Medulla oblongata (tissue), 1 donor: ENCODE results near the gene PACSIN3.

Experiments used
- DNase-seq: peaks from one replicate; pipeline ENCODE4 v3.0.0-alpha.2; 2015; ENCODE audit errors: extremely low spot score

The PACSIN3 gene

DNA sequence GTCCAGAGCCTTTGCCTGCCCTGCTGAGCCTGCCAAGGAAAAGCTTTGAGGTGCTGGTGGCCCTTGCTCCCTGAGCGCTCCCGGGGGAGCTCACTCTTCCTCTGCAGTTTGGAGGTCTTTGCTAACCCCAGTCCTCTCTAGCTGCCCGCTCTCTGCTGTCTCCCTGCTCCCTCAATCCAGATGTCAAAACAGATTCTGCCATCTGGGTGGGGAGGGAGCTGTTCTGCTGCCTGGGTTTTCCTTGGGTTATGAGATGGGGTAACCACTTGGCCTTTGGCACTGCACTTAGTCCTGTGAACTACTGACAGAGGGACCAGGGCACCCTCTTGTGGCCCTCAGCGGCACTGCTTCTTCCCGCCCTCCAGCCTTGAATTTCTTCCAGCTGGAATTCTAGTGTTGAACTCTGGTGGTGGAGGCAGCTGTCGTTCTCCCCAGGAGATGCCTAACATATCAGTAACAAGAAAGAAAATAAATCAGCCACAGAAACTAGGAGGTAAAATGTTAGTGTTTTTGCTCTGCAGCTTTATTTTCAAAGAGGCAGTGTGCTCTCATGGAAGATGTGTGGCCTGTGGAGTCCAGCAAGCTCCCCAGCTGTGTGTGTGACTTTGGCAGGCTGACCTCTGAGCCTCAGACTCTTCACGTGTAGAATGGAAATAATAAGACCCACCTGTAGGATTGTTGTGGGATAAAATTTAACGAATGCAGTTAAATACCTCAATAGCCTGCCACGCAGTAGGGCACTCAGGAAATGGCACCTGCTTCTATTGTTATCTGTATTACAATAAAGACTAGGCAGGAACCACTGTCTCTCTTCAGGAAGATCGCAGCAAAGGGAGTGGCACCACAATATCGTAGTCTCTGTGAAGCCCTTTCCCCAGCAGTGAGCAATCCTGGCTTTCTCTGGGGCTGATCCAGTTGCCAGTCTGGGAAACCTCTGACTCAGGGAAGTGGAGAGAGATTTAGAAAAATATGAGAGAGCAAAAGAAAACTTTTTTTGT is 33.0 kb downstream of the PACSIN3 start:
- DNase-seq, result peak; percentile 92

DNA sequence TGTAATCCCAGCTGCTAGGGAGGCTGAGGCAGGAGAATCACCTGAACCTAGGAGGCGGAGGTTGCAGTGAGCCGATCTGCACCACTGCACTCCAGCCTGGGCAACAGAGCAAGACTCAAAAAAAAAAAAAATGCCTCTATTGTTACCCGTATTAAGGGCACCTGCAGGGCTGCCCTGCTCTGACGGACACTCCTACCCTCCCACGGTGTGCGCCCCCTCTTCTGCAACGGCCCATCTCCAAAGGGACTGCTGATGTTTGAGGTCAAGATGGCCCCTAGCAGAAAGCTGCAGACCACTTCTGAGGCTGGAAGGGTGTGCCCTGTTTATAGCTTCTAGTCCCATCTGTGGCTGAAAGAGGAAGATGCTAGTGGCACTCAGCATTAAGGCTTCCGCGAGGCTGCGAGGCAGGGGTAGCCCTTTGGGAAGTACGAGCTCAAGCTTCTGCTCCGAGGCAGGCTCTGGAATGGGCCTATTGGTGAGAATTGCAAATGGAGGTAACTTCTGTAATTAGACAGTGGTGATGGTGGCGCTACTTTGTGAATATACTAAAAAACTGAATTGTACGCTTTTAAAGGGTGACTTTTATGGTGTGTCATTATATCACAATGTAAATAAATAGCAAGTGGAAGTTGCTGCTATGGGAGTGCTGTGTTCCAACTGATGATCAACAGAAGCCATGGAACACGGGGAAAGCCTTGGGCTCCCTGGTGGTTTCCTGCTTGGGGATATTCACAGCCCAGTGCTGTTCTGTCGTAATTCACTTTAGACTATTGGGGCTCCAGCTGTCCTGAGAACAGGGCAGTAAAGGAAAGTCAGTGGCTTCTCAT is 33.9 kb downstream of the PACSIN3 start:
- no peak for DNase-seq

- DNase-seq, result no peak
These were observed 36.5 kb downstream of the PACSIN3 start for GRCh38 chr11:47149782-47150181.

DNA sequence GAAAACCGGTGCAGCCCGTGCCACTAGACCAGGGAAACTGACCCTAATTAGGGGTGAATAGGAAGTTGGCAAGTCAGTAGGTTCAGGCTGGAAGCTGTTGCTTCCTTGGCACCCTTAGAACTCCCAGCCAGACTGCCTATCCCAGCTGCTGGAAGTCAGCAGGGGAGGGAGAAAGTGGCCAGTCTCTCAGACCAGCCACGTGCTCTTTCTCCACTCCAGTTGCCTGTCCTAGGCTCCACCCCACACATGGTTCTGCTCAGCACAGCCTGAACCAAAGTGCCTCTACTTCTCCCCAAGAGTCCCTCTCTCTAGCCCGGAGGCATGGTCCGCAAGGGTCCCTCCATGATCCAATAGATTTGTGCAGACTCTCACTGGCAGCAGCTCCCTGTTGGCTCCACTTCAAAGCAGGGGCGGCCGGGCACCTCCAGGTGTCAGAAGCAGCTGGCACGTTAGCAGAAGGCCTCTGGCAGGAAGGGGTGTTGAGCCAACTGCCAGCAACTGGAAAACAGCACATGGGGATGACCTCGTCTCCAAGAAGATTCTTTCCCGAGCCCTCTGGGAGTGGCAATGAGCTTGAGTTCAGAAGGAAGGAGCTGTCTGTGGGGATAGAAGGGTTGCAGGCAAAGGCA is 37.2 kb downstream of the PACSIN3 start:
- peak; percentile 56 for DNase-seq

GRCh38 chr11:47148270-47148669 is 38.0 kb downstream of the PACSIN3 start:
- DNase-seq, result no peak

DNA sequence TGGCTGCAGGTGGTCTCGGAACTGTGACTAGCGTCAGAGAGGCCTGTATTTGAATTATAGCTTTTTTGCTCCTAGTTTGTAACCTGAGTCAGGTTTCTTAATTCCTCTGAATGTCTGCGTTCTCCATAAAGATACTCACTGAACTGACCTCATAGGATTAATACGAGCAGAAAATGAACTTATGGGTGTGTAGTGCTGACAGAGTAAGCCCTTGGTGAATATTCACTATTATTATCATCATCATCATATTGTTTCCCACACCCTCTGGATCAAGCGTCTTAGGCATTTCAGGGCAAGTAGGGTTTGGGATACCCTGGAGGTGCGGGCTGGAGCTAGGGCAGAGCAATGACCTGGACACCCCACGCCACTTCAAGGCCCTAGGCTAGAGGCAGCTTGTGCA is 38.6 kb downstream of the PACSIN3 start:
- DNase-seq, result no peak

GRCh38 chr11:47147250-47147649 is 39.0 kb downstream of the PACSIN3 start:
- DNase-seq, result no peak

GRCh38 chr11:47144541-47144940 is 41.7 kb downstream of the PACSIN3 start:
- DNase-seq, result no peak

GRCh38 chr11:47143322-47143721 is 42.9 kb downstream of the PACSIN3 start:
- no peak for DNase-seq

GRCh38 chr11:47139878-47140277 is 46.4 kb downstream of the PACSIN3 start:
- no peak for DNase-seq

GRCh38 chr11:47137476-47137875 is 48.8 kb downstream of the PACSIN3 start:
- no peak for DNase-seq

DNA sequence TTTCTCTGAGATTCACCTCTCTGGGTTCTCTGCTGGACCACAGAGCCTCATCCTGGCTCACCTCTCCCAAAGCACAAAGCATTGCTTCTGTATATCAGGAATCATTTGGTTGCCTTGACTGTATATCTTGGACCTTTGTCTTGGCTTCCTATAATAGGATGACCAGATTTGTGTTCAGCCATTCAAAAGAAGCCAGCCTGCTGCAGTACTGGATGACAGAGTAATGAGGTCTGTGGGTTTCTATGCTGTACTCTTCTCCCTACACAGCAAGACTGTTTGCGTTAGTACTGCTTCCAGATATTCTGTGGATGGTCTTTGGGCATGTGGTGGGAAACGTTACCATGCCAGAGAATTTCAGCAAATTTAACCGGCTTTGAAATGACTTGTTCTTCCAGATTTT is 49.3 kb downstream of the PACSIN3 start:
- DNase-seq, result no peak

GRCh38 chr11:47136327-47136726 is 49.9 kb downstream of the PACSIN3 start:
- DNase-seq, result no peak

GRCh38 chr11:47132981-47133380 is 53.3 kb downstream of the PACSIN3 start:
- DNase-seq, result no peak

DNA sequence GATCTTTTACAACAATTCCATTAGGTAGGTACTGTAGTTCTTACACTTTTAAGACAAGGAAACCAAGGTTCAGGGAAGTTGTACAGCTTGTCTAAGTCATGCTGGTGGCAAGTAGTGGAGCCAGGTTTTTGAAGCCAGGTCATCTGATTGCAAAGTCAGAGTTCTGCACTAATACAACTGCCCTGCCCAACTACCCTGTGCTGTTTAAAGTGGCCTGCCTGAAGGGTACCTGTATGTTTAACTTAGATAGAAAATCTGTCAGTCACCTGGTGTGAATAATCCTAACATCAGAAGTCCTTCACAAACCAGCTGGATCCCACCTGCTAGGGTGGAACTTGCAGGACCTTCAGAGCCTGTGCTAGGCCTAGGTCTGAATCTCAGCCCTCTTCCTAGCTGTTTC is 53.7 kb downstream of the PACSIN3 start:
- no peak for DNase-seq

DNA sequence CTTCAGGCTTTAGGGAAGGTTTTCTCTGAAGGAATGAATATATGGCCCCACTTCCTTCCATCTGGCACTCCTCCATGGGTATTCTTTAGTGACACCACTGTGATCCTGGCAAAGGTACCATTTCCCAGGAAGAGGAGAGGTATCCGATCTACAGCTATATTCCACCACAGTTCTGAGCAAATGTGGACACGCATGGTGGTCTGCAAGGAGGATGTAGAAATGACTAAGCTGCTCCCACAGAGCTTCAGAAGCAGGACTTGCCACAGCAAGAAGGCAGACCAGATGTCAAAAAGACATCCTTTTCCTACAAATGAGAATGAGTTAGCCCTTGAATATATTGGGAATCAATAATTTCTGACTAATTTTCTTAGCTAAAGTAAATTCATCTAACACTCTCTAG is 55.1 kb downstream of the PACSIN3 start:
- DNase-seq, result no peak

- no peak for DNase-seq
These were observed 55.7 kb downstream of the PACSIN3 start for GRCh38 chr11:47130543-47130942.
